RWPE1 (cell line): ENCODE measurements around the gene WDFY4.

ENCODE experiments used
- CTCF ChIA-PET: fragments of 350-600 bp; sonication (Branson Sonifier 250); formaldehyde crosslinking; extraction: SDS; loops from one replicate; lab custom pipeline; 2021; lab: Yijun Ruan, JAX
- POLR2A ChIA-PET: fragments of 400-600 bp; formaldehyde crosslinking; extraction: SDS; loops from one replicate; lab custom pipeline; 2020; ENCODE audit warnings: antibody characterized with exemption; ENCODE audit not compliant: low non-redundant PET; lab: Yijun Ruan, JAX
- DNase-seq: peaks from one replicate; pipeline ENCODE4 v3.0.0; 2012; ENCODE audit warnings: low spot score
- H3K27ac ChIP-seq: fragments of 450-650 bp; 2 replicates; pipeline ENCODE4 v1.5.1; 2017
- CTCF ChIP-seq: fragments of 450-650 bp; conservative IDR thresholded peaks from 2 replicates; pipeline ENCODE4 v1.5.1; 2017; ENCODE audit warnings: low read depth, mild to moderate bottlenecking

The WDFY4 gene

GRCh38 chr10:48878091-48878490, 193.4 kb downstream of the WDFY4 start:
- DNase-seq: no peak
- CTCF ChIA-PET: no interaction called here
- TF ChIP-seq CTCF: no peak
- no peak overlapping the region for H3K27ac ChIP-seq
- POLR2A ChIA-PET: no interaction called here

DNA sequence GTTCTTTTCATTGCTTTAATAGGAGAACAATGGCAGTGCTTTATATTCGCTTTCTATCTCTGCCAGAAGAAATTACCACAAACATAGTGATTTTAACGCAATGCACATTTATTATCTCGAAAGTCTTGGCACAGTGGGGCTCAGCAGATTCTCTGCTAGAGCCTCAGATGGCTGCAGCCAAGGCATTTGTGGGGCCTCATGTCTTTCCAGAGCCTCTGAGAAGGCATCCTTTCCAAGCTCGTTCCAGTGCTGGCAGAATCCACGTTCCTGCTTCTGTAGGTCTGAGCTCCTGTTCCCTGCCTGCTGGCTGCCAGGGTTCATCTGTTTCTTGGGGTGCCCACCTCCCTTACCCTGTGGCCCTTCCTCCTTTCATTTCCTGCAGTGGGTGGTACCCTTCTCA, 194.8 kb downstream of the WDFY4 start:
- POLR2A ChIA-PET: no interaction called here
- H3K27ac ChIP-seq: no peak overlapping the region
- DNase-seq: no peak
- CTCF ChIA-PET: no interaction called here
- TF ChIP-seq CTCF: no peak

GRCh38 chr10:48880016-48880705, 195.5 kb downstream of the WDFY4 start:
- POLR2A ChIA-PET: no interaction called here
- DNase-seq: no peak

DNA sequence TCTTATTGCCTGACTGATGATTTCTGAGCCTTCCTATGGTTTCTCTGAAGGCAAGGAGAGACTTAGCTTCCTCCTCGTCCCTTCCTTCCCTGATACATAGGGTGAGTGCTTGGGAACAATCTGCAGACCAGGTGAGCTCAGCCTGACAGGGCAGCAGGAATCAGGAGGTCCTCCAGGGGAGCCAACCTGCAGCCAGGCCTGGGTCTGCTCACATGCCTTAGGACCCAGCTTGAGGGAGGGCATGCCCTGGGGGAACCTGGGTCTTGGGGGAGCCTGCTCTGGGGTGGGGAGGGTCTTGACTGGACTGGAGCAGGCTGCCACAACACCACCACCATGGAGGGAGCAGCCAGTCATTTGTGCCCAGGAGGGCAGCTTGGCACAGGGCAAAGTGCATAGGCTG, 197.3 kb downstream of the WDFY4 start:
- POLR2A ChIA-PET: no interaction called here
- no peak overlapping the region for H3K27ac ChIP-seq
- CTCF ChIA-PET: no interaction called here
- DNase-seq: no peak
- no peak for TF ChIP-seq CTCF

More at GRCh38 chr10:48880016-48880705, 195.5 kb downstream of the WDFY4 start:
- no peak for TF ChIP-seq CTCF
- no peak overlapping the region for H3K27ac ChIP-seq
- CTCF ChIA-PET: interaction anchor here (0.6 kb wide), 1 partner anchor 328 kb away, joined by 4 read pairs; no protein-coding TSS in a partner anchor

DNA sequence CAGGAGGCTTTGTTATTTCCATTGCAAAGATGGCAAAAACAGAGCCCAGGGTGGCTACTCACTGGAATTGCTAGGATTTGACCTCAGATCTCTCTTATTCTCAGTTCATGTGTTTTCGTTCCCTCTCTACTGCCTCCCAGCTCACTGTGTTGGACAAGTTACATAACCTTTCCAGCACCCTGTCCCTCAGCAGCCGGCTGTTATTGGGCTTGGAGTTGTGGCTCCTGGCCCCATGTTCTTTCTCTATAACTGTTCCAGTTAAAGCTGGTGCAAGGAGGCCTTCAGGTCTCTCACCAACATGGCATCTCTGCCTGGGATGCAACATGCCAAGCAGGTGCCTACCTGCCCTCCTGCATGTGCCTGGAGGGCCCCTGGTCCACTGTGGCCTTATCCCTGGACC, 198.2 kb downstream of the WDFY4 start:
- no peak for TF ChIP-seq CTCF
- CTCF ChIA-PET: interaction anchor here (1.0 kb wide), 1 partner anchor 225 kb away, joined by 3 read pairs; no protein-coding TSS in a partner anchor
- DNase-seq: no peak

DNA sequence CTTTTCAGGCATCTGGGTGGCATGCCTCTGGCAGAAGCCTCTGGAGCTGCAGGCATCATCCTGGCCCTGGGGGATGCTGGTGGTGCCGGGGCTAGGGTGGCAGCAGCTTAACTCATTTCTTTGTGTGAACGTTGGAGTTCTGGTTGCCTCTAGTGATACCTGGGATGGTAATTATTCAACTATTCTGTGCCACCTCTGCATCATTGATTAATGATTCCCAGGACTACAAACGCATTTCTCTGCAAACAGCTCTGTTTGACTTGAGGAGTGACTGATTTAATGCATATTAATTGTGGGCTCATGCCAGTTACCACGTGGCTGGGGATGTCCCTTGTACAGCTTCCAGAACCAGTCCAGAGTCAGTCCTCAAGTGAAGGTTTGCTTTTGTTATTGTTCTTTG, 199.0 kb downstream of the WDFY4 start:
- no peak for TF ChIP-seq CTCF
- no peak for DNase-seq
- CTCF ChIA-PET: interaction anchor here (0.7 to 1.0 kb wide), 2 partner anchors 224 to 225 kb away, joined by 3 to 6 read pairs; no protein-coding TSS in a partner anchor
- H3K27ac ChIP-seq: no peak overlapping the region
- POLR2A ChIA-PET: no interaction called here

More for the DNA sequence above, 198.2 kb downstream of the WDFY4 start:
- POLR2A ChIA-PET: no interaction called here
- H3K27ac ChIP-seq: no peak overlapping the region
